CD4-positive, alpha-beta T cell treated with Interleukin-15 for 4 hours (primary cell): ENCODE data around the gene CCDC88B.

ENCODE experiments used
- DNase-seq: peaks from one replicate; pipeline ENCODE4 v3.0.0-alpha.2; 2020; ENCODE audit warnings: low spot score

Gene CCDC88B

GRCh38 chr11:64359712-64360445 lies 19.9 kb downstream of the CCDC88B start:
- DNase-seq = no peak

- no peak for DNase-seq
Observed at GRCh38 chr11:64360448-64360921, 20.5 kb downstream of the CCDC88B start.

GRCh38 chr11:64361659-64362058 lies 21.7 kb downstream of the CCDC88B start:
- DNase-seq = no peak

- DNase-seq = no peak
Observed at GRCh38 chr11:64362339-64362738, 22.3 kb downstream of the CCDC88B start.

- DNase-seq = no peak
Observed at GRCh38 chr11:64364435-64364834, 24.4 kb downstream of the CCDC88B start.

- DNase-seq = no peak
Observed at GRCh38 chr11:64364911-64365310, 24.9 kb downstream of the CCDC88B start.

GRCh38 chr11:64366751-64367150 lies 26.7 kb downstream of the CCDC88B start:
- no peak for DNase-seq

- DNase-seq = no peak
Observed at GRCh38 chr11:64367931-64368672, 28.1 kb downstream of the CCDC88B start.

- no peak for DNase-seq
Observed at GRCh38 chr11:64368673-64369074, 28.7 kb downstream of the CCDC88B start.

GRCh38 chr11:64369440-64370421 lies 29.7 kb downstream of the CCDC88B start:
- no peak for DNase-seq

GRCh38 chr11:64371201-64371600 lies 31.2 kb downstream of the CCDC88B start:
- DNase-seq = no peak

GRCh38 chr11:64372021-64372420 lies 32.0 kb downstream of the CCDC88B start:
- DNase-seq = no peak

- no peak for DNase-seq
Observed at GRCh38 chr11:64372802-64373597, 33.0 kb downstream of the CCDC88B start.

- no peak for DNase-seq
Observed at GRCh38 chr11:64373598-64373974, 33.6 kb downstream of the CCDC88B start.

GRCh38 chr11:64376071-64376470 lies 36.1 kb downstream of the CCDC88B start:
- DNase-seq = no peak

- no peak for DNase-seq
Observed at GRCh38 chr11:64378335-64378880, 38.4 kb downstream of the CCDC88B start.

- DNase-seq = no peak
Observed at GRCh38 chr11:64379160-64379559, 39.2 kb downstream of the CCDC88B start.

GRCh38 chr11:64379817-64380709 lies 40.1 kb downstream of the CCDC88B start:
- DNase-seq = no peak

- no peak for DNase-seq
Observed at GRCh38 chr11:64381350-64381749, 41.3 kb downstream of the CCDC88B start.

- DNase-seq = no peak
Observed at GRCh38 chr11:64382047-64382446, 42.0 kb downstream of the CCDC88B start.
